ENCODE results near the gene FGD5.
A peak's percentile ranks its signal among the peaks of the same experiment; 100 is the strongest.

FGD5 gene

DNA sequence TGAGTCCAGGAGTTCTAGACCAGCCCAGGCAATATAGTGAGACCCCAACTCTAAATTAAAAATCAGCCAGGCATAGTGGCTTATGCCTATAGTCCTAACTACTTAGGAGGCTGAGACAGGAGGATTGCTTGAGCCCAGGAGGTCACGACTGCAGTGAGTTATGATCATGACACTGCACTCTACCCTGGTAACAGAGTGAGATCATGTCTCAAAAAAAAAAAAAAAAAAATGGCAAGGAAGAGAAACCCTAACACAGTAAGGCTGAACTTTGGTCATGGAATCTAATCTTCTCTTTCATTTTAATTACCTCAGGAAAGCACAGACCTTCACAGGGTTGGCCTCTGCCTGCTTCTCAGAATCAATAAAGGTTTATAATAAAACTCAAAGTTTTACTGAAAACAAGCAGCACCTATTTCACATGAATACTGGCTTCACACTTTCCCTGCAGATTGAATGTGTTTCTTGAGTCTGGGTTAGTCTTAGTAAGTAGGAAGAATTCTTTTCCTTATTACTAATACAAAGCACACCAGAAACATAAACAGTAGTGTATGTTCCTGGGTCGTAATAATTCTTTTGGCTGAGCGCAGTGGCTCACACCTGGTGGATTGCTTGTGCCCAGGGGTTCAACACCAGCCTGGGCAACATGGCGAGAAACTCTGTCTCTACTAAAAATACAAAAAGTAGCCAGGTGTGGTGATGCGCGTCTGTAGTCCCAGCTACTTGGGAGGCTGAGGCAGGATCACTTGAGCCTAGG, 117.0 kb downstream of the FGD5 start:
- no peak for DNase-seq

DNA sequence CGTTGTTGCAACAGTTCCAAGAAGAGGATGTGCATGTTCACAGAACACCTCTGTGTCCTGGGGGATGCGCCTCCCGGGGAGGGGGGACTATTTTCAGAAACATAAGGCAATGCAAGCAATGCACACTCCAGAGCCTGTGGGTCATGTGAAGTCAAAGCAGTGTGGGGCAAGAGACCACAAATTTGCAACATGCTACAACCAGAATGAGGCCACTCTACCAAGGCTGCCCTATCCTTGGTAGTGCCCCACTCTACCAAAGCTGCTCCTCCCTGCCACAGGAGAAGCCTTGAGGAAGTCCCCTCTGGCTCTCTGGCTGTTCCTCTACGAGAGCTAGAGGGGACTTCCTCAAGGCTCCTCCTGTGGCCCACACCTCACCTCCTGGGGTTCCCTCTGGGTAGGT, 120.2 kb downstream of the FGD5 start:
- DNase-seq = no peak

- DNase-seq = no peak
Measured at GRCh38 chr3:14941871-14942270, 123.1 kb downstream of the FGD5 start.

GRCh38 chr3:14943042-14943441, 124.3 kb downstream of the FGD5 start:
- no peak for DNase-seq

GRCh38 chr3:14946236-14946635, 127.5 kb downstream of the FGD5 start:
- DNase-seq = no peak

- DNase-seq = no peak
Measured at GRCh38 chr3:14946739-14947099, 128.0 kb downstream of the FGD5 start.

DNA sequence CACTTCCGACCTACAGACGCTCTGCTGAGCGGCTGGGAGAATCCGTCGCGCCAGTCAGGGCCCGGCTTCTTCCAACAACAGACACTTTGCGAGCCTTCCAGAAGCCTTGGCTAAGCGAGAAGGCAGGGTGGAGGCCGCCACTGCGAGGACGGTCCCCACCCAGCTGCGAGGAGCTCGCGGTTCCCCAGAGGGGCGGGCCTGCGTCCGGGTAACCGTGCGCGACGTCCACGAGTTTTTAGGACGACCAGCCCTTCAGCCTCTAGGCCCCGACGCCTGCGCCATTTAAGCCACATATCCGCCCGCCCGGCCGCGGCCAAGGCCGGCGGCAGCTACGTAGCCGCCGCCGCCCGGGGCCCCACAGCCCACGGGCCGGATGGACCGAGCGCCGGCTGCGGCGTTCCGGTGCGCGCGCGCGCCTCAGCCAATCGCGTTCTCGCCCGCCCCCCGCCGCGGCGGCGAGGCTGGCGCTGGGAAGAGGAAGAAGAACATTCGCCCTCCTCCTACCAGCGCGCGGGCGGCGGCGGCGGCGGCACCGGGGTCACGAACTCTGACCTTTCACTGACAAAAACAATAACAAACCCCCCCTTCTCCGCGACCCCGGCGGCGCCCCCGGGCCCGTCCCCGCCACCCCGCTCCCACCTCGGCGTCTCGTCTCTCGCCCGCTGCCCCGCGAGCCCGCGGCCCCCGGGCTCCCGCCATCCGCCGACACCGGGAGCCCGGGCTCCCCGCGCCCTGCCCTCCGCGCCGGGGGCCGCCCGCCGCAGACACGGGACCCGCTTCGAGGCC, 128.5 kb downstream of the FGD5 start, which contains the start of gene NR2C2:
NR2C2 (plus strand) TSS at position 484 of the 786 bp plus-strand sequence. CDS start 56,332 bp downstream, outside the sequence.
- DNase-seq = peak; percentile 85 to 87

- peak; percentile 94 for DNase-seq
Measured at GRCh38 chr3:14947886-14948608, 129.3 kb downstream of the FGD5 start.

DNA sequence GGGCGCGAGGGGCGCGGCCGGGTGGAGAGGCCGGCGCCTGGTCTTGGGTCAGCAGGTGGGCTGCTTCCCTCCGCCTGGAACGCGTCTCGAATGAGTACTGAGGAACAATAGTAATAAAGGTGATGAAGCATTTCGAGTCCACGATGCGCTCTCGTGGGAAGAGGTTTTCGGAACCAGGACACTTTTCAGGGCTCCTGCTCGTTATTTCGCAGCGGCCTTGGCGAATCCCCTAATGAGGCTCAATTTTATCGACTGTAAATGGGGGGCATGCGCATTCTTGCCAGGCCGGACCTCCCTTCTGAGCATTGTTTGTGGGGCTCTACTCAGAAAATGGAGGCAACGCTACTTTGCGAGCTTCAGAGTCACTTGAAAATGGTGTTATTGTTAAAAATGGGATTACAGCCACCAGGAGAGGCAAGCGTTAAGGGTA, 129.9 kb downstream of the FGD5 start:
- DNase-seq = no peak

DNA sequence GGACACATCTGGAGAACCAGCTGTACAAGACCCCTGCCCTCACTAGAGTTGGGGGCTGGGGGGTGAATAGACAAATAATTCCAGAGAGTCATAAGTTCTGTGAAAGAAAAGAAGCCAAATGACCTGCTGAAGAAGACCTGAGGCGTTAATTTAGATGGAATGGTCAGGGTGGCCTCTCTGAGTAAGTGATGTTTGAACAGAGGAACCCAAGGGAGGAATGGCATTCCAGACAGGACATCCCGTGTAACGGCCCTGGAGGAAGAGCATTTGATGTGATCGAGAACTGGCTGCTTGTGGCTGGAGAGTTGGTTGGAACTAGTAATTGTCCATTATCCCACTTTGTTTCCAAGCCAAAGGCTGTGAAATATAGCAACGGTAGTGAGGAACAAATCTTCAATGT, 130.4 kb downstream of the FGD5 start:
- no peak for DNase-seq

DNA sequence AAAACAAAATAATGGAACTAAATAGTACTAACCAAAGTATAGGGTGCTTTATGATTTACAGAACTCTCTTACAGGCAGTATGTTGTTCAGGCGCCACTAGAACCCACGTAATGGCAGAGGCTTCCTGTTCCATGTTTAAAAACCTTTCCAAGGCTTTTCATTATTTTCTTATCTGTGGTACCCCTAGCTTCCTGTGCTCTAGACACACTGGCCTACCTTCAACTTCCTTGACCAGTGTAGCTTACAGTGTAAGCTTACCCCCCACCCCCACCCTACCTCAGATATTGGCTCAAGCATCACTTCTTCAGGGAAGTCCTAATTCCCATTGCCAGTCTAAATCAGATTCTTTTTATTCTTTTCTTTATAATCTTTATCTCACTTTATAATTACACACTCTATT, 131.5 kb downstream of the FGD5 start:
- no peak for DNase-seq

- no peak for DNase-seq
Measured at GRCh38 chr3:14957153-14957552, 138.4 kb downstream of the FGD5 start.

GRCh38 chr3:14957925-14958324, 139.2 kb downstream of the FGD5 start:
- DNase-seq = no peak

DNA sequence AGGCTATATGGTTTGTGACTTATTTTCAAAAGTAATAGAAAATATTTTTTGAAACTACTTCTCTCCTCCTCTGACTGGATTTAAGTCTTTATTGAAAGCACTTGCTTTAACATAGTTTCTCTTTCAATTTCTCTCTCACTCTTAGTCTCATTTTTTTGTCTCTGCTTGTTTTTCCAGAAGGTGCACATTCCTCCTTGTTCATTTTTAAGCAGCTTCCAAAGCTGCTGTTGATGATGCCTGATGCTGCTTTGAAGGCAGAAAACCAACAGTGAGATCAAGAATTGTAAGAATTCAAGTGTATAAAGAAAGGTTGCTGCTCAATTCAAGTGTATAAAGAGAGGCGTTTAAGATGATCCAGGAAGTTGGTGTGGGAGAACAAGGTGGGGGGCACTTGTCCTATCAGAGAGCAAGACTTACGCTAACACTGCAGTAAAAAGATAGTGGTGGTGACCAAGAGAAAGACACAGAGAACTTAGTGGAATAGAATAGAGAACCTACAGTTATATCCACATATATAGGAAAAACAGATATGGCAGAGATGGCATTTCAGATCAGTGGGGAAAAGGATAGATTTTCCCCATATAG, 140.7 kb downstream of the FGD5 start:
- DNase-seq = no peak

DNA sequence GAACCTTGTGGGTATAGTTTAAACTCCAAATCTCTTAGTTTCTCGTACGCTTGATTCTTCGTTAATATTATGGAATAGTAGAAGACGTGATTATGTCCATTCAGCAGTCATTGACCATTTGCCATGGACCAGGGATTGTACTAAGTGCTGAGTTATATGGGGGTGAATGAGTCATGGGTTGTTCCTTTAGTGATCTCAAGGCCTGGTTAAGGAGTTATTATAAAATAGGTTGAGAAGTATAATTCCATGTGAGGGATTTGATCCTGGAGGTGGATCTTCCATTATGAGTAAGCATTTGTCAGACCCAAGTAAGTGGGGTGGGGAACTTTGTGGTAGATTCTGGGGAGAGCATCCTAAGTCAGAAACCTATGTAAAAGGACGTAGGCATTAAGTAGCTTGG, 144.0 kb downstream of the FGD5 start:
- DNase-seq = no peak

DNA sequence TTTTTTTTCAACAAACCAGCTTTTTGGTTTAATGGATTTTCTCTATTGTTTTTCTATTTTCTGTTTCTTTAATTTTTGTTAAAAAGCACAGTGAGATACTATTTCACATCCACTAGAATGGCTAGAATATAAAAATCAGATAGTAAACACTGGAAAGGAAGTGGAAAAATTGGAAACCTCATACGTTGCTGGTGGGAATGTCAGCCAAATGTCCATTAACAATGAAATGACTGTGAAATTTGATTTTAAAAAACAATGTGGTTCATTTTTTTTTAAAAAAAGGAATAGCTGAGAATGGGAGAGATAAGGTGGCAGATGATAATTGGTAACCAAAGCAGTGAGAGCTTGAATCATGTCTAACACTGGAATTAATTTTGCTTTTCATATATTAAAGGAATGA, 148.5 kb downstream of the FGD5 start:
- no peak for DNase-seq

GRCh38 chr3:14969671-14970070, 150.9 kb downstream of the FGD5 start:
- DNase-seq = no peak

GRCh38 chr3:14976317-14976716, 157.6 kb downstream of the FGD5 start:
- DNase-seq = no peak

- no peak for DNase-seq
Measured at GRCh38 chr3:14980689-14981088, 161.9 kb downstream of the FGD5 start.
